CD4-positive, alpha-beta T cell (primary cell): Measurements from ENCODE around the gene PARVB. TPM values are rescaled to one million over a fixed set of nuclear protein-coding genes. Genes with fewer than 3 reads are reported as not detected.
"Not testable (repeated sequence)": the region's sequence is repeated elsewhere in the genome, so short reads cannot be mapped to it uniquely, and the experiment has no call there.

Experiments used
- ATAC-seq: fragments of 200-7000 bp; cut with Tn5 transposase; one replicate; pipeline ENCODE4 v1.10.0; 2022; ENCODE audit warnings: mild to moderate bottlenecking; ENCODE audit not compliant: poor library complexity
- CTCF ChIA-PET: fragments of 350-600 bp; sonication (Branson Sonifier 250); formaldehyde crosslinking; loops from one replicate; lab custom pipeline; 2021; ENCODE audit warnings: antibody characterized with exemption, inconsistent platforms; lab: Charles Lee
- POLR2A ChIA-PET: fragments of 350-600 bp; sonication (Branson Sonifier 250); formaldehyde crosslinking; loops from one replicate; lab custom pipeline; 2021; ENCODE audit warnings: antibody characterized with exemption, inconsistent platforms; lab: Charles Lee
- DNase-seq, 14 experiments: peaks; one replicate each; pipeline ENCODE4 v3.0.0-alpha.2; 2013 to 2020; ENCODE audit warnings: mixed read lengths in 2 of 14
- H3K27ac ChIP-seq, 2 donors: one replicate each; pipeline versions ENCODE4 v1.5.1 to v1.7.0; 2013; ENCODE audit warnings: low read length in 2 of 2, low read depth in 1 of 2, mild to moderate bottlenecking in 1 of 2
- H3K27me3 ChIP-seq, 2 experiments: 1 replicate in 1 of 2; 2 replicates in 1 of 2; pipeline versions ENCODE4 v1.6.1 to v1.7.0; 2013; ENCODE audit warnings: low read length in 2 of 2, control low read depth in 1 of 2, mild to moderate bottlenecking in 1 of 2, moderate library complexity in 1 of 2; ENCODE audit not compliant: insufficient read depth in 2 of 2, control insufficient read depth in 1 of 2
- H3K36me3 ChIP-seq: one replicate; pipeline ENCODE4 v1.6.1; 2013; ENCODE audit warnings: low read length, control low read depth; ENCODE audit not compliant: insufficient read depth
- H3K4me1 ChIP-seq: one replicate; pipeline ENCODE4 v1.6.1; 2013; ENCODE audit warnings: low read length, control low read depth; ENCODE audit not compliant: insufficient read depth
- H3K4me3 ChIP-seq: one replicate; pipeline ENCODE4 v1.5.1; 2013; ENCODE audit warnings: mild to moderate bottlenecking, low read length, moderate library complexity
- H3K9me3 ChIP-seq, 2 experiments: 1 replicate in 1 of 2; 2 replicates in 1 of 2; pipeline versions ENCODE4 v1.6.1 to v1.7.0; 2013; ENCODE audit warnings: low read length in 2 of 2, mild to moderate bottlenecking in 2 of 2, control low read depth in 1 of 2, moderate library complexity in 1 of 2; ENCODE audit not compliant: control insufficient read depth in 1 of 2, insufficient read depth in 1 of 2
- H3K27ac Mint-ChIP-seq: one replicate; pipeline ENCODE4 v1.8.0; 2020; ENCODE audit warnings: mixed read lengths
- H3K27me3 Mint-ChIP-seq: one replicate; pipeline ENCODE4 v1.8.0; 2021; ENCODE audit warnings: mixed read lengths
- H3K36me3 Mint-ChIP-seq: one replicate; pipeline ENCODE4 v1.8.0; 2021; ENCODE audit warnings: low read depth, mixed read lengths
- H3K4me1 Mint-ChIP-seq: one replicate; pipeline ENCODE4 v1.8.0; 2021; ENCODE audit warnings: low read depth, mixed read lengths
- H3K4me3 Mint-ChIP-seq: one replicate; pipeline ENCODE4 v1.8.0; 2020; ENCODE audit warnings: mild to moderate bottlenecking, mixed read lengths
- H3K9me3 Mint-ChIP-seq: one replicate; pipeline ENCODE4 v1.8.0; 2020; ENCODE audit warnings: mixed read lengths
- intact Hi-C, 2 experiments: fragments of 100-400 bp; cut with DNase I in 1 of 2; cut with micrococcal nuclease in 1 of 2; formaldehyde crosslinking; loops; one replicate each; pipeline versions ENCODE4 v1.15.1 to v1.9.0; 2023 to 2025; cut with DNase I, micrococcal nuclease
- total RNA-seq, 174 experiments: library from RNA in 2 of 174; stranded (reverse) in 2 of 174; gene quantifications; one replicate each; pipeline ENCODE4 v1.2.3 and lab custom pipeline; 2021 to 2026
- TF ChIP-seq, protein P1 (sequence below): fragments of 200-600 bp; IDR thresholded peaks from one replicate; pipeline ENCODE4 v1.8.0; 2022; ENCODE audit warnings: antibody characterized with exemption, mild to moderate bottlenecking

Gene PARVB
- total RNA-seq, 2 experiments from 2014 or later = 6.2 to 6.4 TPM

GRCh38 chr22:44012591-44012990 lies 11.5 kb upstream of the PARVB start:
- POLR2A ChIA-PET = no interaction called here
- DNase-seq (no peak), ATAC-seq (no peak)
- Mint-ChIP-seq H3K36me3 (no peaks in the 10 kb centered on the region), H3K27me3 (no peaks in the 10 kb centered on the region), H3K9me3 (no peaks in the 10 kb centered on the region), H3K27ac (no peak overlapping the region), H3K4me1 (no peaks in the 10 kb centered on the region), H3K4me3 (no peak overlapping the region)
- CTCF ChIA-PET = no interaction called here
- TF ChIP-seq, protein P1, sequence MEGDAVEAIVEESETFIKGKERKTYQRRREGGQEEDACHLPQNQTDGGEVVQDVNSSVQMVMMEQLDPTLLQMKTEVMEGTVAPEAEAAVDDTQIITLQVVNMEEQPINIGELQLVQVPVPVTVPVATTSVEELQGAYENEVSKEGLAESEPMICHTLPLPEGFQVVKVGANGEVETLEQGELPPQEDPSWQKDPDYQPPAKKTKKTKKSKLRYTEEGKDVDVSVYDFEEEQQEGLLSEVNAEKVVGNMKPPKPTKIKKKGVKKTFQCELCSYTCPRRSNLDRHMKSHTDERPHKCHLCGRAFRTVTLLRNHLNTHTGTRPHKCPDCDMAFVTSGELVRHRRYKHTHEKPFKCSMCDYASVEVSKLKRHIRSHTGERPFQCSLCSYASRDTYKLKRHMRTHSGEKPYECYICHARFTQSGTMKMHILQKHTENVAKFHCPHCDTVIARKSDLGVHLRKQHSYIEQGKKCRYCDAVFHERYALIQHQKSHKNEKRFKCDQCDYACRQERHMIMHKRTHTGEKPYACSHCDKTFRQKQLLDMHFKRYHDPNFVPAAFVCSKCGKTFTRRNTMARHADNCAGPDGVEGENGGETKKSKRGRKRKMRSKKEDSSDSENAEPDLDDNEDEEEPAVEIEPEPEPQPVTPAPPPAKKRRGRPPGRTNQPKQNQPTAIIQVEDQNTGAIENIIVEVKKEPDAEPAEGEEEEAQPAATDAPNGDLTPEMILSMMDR = no peak
- no peaks in the 10 kb centered on the region for H3K9me3 ChIP-seq
- intact Hi-C loops = no loop called here
- H3K4me3 ChIP-seq = no peak overlapping the region
- no peaks in the 10 kb centered on the region for H3K27me3 ChIP-seq
- no peak overlapping the region for H3K27ac ChIP-seq
- no peaks in the 10 kb centered on the region for H3K4me1 ChIP-seq
- no peaks in the 10 kb centered on the region for H3K36me3 ChIP-seq

DNA sequence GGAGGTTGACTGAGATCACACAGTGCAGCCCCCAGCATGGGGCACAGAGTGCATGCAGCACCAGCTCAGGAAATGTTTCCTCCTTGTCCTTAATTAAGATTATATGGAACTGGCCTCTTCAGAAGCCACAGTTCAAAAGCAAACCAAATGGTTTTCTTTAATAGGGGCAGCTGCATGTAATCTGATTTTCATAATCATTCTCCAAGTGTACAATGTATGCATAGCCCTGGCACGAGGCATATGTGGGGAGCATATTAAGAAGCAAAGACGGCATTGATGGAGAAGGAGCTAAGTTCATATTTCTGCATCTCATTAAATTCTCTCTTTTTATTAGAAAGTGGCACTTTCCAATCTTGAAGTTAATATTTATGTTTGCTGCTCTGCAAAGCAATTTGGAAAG lies 9.9 kb upstream of the PARVB start:
- TF ChIP-seq, protein P1 = no peak
- Histone ChIP-seq H3K4me3 (no peak overlapping the region), H3K36me3 (no peaks in the 10 kb centered on the region), H3K27ac (no peak overlapping the region), H3K4me1 (no peaks in the 10 kb centered on the region), H3K27me3 (no peaks in the 10 kb centered on the region), H3K9me3 (no peaks in the 10 kb centered on the region)
- no peak overlapping the region for H3K27ac Mint-ChIP-seq
- no peak overlapping the region for H3K4me3 Mint-ChIP-seq
- no peaks in the 10 kb centered on the region for H3K27me3 Mint-ChIP-seq
- no peak for ATAC-seq
- no peaks in the 10 kb centered on the region for H3K4me1 Mint-ChIP-seq
- no peaks in the 10 kb centered on the region for H3K36me3 Mint-ChIP-seq
- H3K9me3 Mint-ChIP-seq = no peaks in the 10 kb centered on the region
- ChIA-PET POLR2A (no interaction called here), CTCF (no interaction called here)
- no peak for DNase-seq
- intact Hi-C loops = no loop called here

GRCh38 chr22:44016586-44016985 lies 7.5 kb upstream of the PARVB start:
- intact Hi-C loops, H3K36me3 ChIP-seq, H3K36me3 Mint-ChIP-seq, H3K9me3 ChIP-seq, H3K4me3 ChIP-seq, ATAC-seq, H3K27ac ChIP-seq, H3K27me3 Mint-ChIP-seq, H3K4me1 Mint-ChIP-seq, H3K4me3 Mint-ChIP-seq, DNase-seq, POLR2A ChIA-PET, H3K27me3 ChIP-seq, H3K4me1 ChIP-seq, CTCF ChIA-PET, H3K9me3 Mint-ChIP-seq, H3K27ac Mint-ChIP-seq: not testable (repeated sequence)

GRCh38 chr22:44018594-44018993 lies 5.5 kb upstream of the PARVB start:
- Histone ChIP-seq H3K4me3 (no peak overlapping the region), H3K27ac (no peak overlapping the region), H3K4me1 (peaks cover 2% of the 10 kb centered on the region), H3K36me3 (no peaks in the 10 kb centered on the region), H3K9me3 (no peaks in the 10 kb centered on the region), H3K27me3 (no peaks in the 10 kb centered on the region)
- H3K4me3 Mint-ChIP-seq = no peak overlapping the region
- no peak overlapping the region for H3K27ac Mint-ChIP-seq
- ChIA-PET POLR2A (no interaction called here), CTCF (no interaction called here)
- no peaks in the 10 kb centered on the region for H3K9me3 Mint-ChIP-seq
- no peak for DNase-seq
- peaks cover 4% of the 10 kb centered on the region for H3K27me3 Mint-ChIP-seq
- intact Hi-C loops = no loop called here
- H3K4me1 Mint-ChIP-seq = no peaks in the 10 kb centered on the region
- ATAC-seq = no peak
- H3K36me3 Mint-ChIP-seq = no peaks in the 10 kb centered on the region
- TF ChIP-seq, protein P1 = no peak
